ENCODE measurements around the gene BEND4. TPM values are rescaled to one million over a fixed set of nuclear protein-coding genes. Genes with fewer than 3 reads are reported as not detected.

BEND4 gene
- total and polyA plus RNA-seq, 2 of the 4 experiments (the other 2 are of a cell fraction) = not detected

DNA sequence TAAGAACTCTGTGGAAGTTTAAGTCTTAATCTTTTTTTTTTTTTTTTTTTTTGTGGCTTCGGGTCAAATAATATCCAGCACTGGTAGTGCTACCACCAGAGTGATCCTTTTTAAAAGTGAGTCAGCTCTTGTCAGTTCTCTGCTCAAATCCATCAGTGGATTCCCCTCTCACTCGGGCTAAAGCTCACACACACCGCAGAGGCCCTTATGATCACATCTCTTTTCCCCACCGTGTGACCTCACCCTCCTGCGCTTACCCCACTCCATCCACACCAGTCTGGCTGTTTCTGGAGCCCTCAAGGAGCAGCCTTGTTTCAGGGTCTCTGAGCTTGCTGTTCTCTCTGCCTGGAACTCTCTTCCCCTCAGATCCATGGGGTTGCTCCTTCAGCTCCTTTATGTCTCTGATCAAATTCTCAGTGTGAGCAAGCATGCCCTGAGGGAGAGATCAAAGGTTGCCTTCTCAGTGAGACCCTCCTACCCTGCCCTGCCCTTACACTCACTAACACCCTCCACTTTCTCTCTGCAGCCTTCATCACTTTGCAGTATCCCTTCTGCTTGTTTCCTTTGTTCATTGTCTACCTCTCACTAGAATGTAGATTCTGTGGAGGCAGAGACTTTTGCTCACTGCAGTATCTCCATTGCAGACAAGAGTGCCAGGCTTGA is 19.8 kb upstream of the BEND4 start:
- H3K9me3 ChIP-seq (ENCODE audit: control insufficient read depth, insufficient read depth, low read length) = no peaks in the 10 kb centered on the region
- no peak overlapping the region for H3K14ac ChIP-seq (replicated peaks; ENCODE audit: low read depth, low read length)
- H3K56ac ChIP-seq (ENCODE audit: extremely low read depth, insufficient read depth, low read length) = no peak overlapping the region
- intact Hi-C loops (cut with micrococcal nuclease) = no loop called here
- H4K8ac ChIP-seq (ENCODE audit: low read depth in 2 of 2, low read length in 2 of 2) = no peak overlapping the region
- no peaks in the 10 kb centered on the region for H3K36me3 ChIP-seq (ENCODE audit: control insufficient read depth, insufficient read depth, low read length)
- H3K27me3 ChIP-seq (ENCODE audit: control insufficient read depth, insufficient read depth, low read length) = no peaks in the 10 kb centered on the region
- WGBS, 2 experiments (ENCODE audit: extremely low coverage in 2 of 2, insufficient read length in 1 of 2) = no CpG with 5 or more reads among the region's 5 CpGs
- no peak overlapping the region for H3K4me2 ChIP-seq (ENCODE audit: low read depth, low read length)
- no peak overlapping the region for H3K4me3 ChIP-seq (ENCODE audit: insufficient read depth, low read depth, low read length)
- in situ Hi-C loops (cut with MboI; ENCODE audit: low sequenced_read_pairs) = no loop called here
- H2BK120ac ChIP-seq (ENCODE audit: low read depth, low read length) = no peak overlapping the region
- no peak for DNase-seq
- POLR2A ChIA-PET (ENCODE audit: unreplicated experiment) = no interaction called here
- H4K91ac ChIP-seq (ENCODE audit: insufficient read depth, low read depth, low read length) = no peak overlapping the region
- H2BK15ac ChIP-seq (ENCODE audit: low read depth, low read length) = no peak overlapping the region
- no peak overlapping the region for H4K5ac ChIP-seq (ENCODE audit: low read depth, low read length)
- no peak overlapping the region for H2BK5ac ChIP-seq (ENCODE audit: low read depth, low read length, poor library complexity, severe bottlenecking)
- H3K9ac ChIP-seq (ENCODE audit: low read depth, low read length) = no peak overlapping the region
- H3K4ac ChIP-seq (ENCODE audit: low read depth, low read length) = no peak overlapping the region
- ATAC-seq (ENCODE audit: low read depth) = no peak
- H3K18ac ChIP-seq (ENCODE audit: low read depth, low read length) = no peak overlapping the region
- no peak overlapping the region for H2AK9ac ChIP-seq (replicated peaks; ENCODE audit: low read depth, low read length, poor library complexity)
- no peaks in the 10 kb centered on the region for H3K4me1 ChIP-seq (ENCODE audit: control insufficient read depth, insufficient read depth, low read length)
- no peaks in the 10 kb centered on the region for H3K9me1 ChIP-seq (ENCODE audit: insufficient read depth, low read length)
- no peaks in the 10 kb centered on the region for H3K79me1 ChIP-seq (ENCODE audit: low read depth in 1 of 2, low read length in 2 of 2)
- no peak overlapping the region for H2AFZ ChIP-seq (replicated peaks; ENCODE audit: low read length, poor library complexity)
- no TSS peak for BruUV-seq (replicated peaks)
- TF ChIP-seq FOS (IDR thresholded peaks at IDR 0.05; ENCODE audit: low read depth, low read length) (no peak), CHD1 (IDR thresholded peaks at IDR 0.05; ENCODE audit: low read depth, low read length) (no peak), MAFK (IDR thresholded peaks at IDR 0.05; ENCODE audit: low read depth, low read length) (no peak), SMC3 (IDR thresholded peaks at IDR 0.05; ENCODE audit: low read depth, low read length) (no peak), RFX5 (IDR thresholded peaks at IDR 0.05; ENCODE audit: low read depth, low read length) (no peak), NFE2L2 (IDR thresholded peaks at IDR 0.05; ENCODE audit: low read depth, low read length) (no peak), MAZ (IDR thresholded peaks at IDR 0.05; ENCODE audit: borderline replicate concordance, low read depth, low read length) (no peak), POLR2A (IDR thresholded peaks at IDR 0.05; ENCODE audit: low read depth, low read length) (no peak), BHLHE40 (IDR thresholded peaks at IDR 0.05; ENCODE audit: low read depth, low read length) (no peak), RAD21 (IDR thresholded peaks at IDR 0.05; ENCODE audit: low read length) (no peak), CEBPB (IDR thresholded peaks at IDR 0.05; ENCODE audit: low read depth, low read length) (no peak), MXI1 (IDR thresholded peaks at IDR 0.05; ENCODE audit: borderline replicate concordance, low read depth, low read length) (no peak), RCOR1 (IDR thresholded peaks at IDR 0.05; ENCODE audit: insufficient replicate concordance, low read length) (no peak)
- TF ChIP-seq, protein P1, sequence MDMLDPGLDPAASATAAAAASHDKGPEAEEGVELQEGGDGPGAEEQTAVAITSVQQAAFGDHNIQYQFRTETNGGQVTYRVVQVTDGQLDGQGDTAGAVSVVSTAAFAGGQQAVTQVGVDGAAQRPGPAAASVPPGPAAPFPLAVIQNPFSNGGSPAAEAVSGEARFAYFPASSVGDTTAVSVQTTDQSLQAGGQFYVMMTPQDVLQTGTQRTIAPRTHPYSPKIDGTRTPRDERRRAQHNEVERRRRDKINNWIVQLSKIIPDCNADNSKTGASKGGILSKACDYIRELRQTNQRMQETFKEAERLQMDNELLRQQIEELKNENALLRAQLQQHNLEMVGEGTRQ (IDR thresholded peaks at IDR 0.05; ENCODE audit: low read depth, low read length) = no peak
- TF ChIP-seq, protein P2, sequence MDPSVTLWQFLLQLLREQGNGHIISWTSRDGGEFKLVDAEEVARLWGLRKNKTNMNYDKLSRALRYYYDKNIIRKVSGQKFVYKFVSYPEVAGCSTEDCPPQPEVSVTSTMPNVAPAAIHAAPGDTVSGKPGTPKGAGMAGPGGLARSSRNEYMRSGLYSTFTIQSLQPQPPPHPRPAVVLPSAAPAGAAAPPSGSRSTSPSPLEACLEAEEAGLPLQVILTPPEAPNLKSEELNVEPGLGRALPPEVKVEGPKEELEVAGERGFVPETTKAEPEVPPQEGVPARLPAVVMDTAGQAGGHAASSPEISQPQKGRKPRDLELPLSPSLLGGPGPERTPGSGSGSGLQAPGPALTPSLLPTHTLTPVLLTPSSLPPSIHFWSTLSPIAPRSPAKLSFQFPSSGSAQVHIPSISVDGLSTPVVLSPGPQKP (IDR thresholded peaks at IDR 0.05; ENCODE audit: borderline replicate concordance, low read depth, low read length) = no peak
- TF ChIP-seq, protein P3, sequence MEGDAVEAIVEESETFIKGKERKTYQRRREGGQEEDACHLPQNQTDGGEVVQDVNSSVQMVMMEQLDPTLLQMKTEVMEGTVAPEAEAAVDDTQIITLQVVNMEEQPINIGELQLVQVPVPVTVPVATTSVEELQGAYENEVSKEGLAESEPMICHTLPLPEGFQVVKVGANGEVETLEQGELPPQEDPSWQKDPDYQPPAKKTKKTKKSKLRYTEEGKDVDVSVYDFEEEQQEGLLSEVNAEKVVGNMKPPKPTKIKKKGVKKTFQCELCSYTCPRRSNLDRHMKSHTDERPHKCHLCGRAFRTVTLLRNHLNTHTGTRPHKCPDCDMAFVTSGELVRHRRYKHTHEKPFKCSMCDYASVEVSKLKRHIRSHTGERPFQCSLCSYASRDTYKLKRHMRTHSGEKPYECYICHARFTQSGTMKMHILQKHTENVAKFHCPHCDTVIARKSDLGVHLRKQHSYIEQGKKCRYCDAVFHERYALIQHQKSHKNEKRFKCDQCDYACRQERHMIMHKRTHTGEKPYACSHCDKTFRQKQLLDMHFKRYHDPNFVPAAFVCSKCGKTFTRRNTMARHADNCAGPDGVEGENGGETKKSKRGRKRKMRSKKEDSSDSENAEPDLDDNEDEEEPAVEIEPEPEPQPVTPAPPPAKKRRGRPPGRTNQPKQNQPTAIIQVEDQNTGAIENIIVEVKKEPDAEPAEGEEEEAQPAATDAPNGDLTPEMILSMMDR (conservative IDR thresholded peaks at IDR 0.05; ENCODE audit: low read depth, low read length) = no peak
- H4K20me1 ChIP-seq (ENCODE audit: insufficient read depth, low read length) = no peaks in the 10 kb centered on the region
- no peak overlapping the region for H3K23ac ChIP-seq (ENCODE audit: low read depth, low read length)
- CTCF ChIA-PET = no interaction called here
- no peak overlapping the region for H2BK20ac ChIP-seq (ENCODE audit: low read depth, low read length)
- dilution Hi-C loops (cut with HindIII; ENCODE audit: low sequenced_read_pairs, unreplicated experiment) = no loop called here
- H3K27ac ChIP-seq (ENCODE audit: insufficient read depth, low read length) = no peak overlapping the region
- H2AK5ac ChIP-seq (ENCODE audit: low read depth, low read length) = no peak overlapping the region

Measured in IMR-90 (cell line).